Activated CD4-positive, alpha-beta memory T cell treated with anti-CD3 and anti-CD28 coated beads, Interleukin-2, amount 10 ng/mL, durations not matched to agents 7 days and 5 days (primary cell): Measurements from ENCODE around the gene ODAD3. TPM values are rescaled to one million over a fixed set of nuclear protein-coding genes. Genes with fewer than 3 reads are reported as not detected.
A peak's percentile ranks its signal among the peaks of the same experiment; 100 is the strongest.
"Not testable (repeated sequence)": the region's sequence is repeated elsewhere in the genome, so short reads cannot be mapped to it uniquely, and the experiment has no call there.

Source experiments
- CTCF ChIA-PET: fragments of 350-600 bp; sonication (Branson Sonifier 250); formaldehyde crosslinking; loops from one replicate; lab custom pipeline; 2021; ENCODE audit warnings: antibody characterized with exemption, inconsistent platforms; lab: Charles Lee
- POLR2A ChIA-PET: fragments of 350-600 bp; sonication (Branson Sonifier 250); formaldehyde crosslinking; loops from one replicate; lab custom pipeline; 2021; ENCODE audit warnings: antibody characterized with exemption; lab: Charles Lee
- DNase-seq: peaks from one replicate; pipeline ENCODE4 v3.0.0-alpha.2; 2020
- H3K27ac Mint-ChIP-seq: one replicate; pipeline ENCODE4 v1.8.0; 2021; ENCODE audit warnings: mild to moderate bottlenecking, mixed read lengths
- H3K27me3 Mint-ChIP-seq: one replicate; pipeline ENCODE4 v1.8.0; 2021; ENCODE audit warnings: mixed read lengths
- H3K36me3 Mint-ChIP-seq: one replicate; pipeline ENCODE4 v1.8.0; 2021; ENCODE audit warnings: low read depth, mixed read lengths
- H3K4me1 Mint-ChIP-seq: one replicate; pipeline ENCODE4 v1.8.0; 2021; ENCODE audit warnings: mixed read lengths
- H3K4me3 Mint-ChIP-seq: one replicate; pipeline ENCODE4 v1.8.0; 2021; ENCODE audit warnings: mild to moderate bottlenecking, mixed read lengths
- H3K9me3 Mint-ChIP-seq: one replicate; pipeline ENCODE4 v1.8.0; 2021; ENCODE audit warnings: mixed read lengths
- total RNA-seq, 2 experiments: library from RNA; stranded (reverse); gene quantifications; one replicate each; pipeline ENCODE4 v1.2.3, GENCODE V29; 2021

The ODAD3 gene
- total RNA-seq, 2 experiments from 2014 or later = not detected

- H3K36me3 Mint-ChIP-seq, H3K9me3 Mint-ChIP-seq, DNase-seq, H3K27me3 Mint-ChIP-seq, H3K4me1 Mint-ChIP-seq, H3K4me3 Mint-ChIP-seq, POLR2A ChIA-PET, H3K27ac Mint-ChIP-seq: not testable (repeated sequence)
- CTCF ChIA-PET = interaction anchor here (0.6 to 2.2 kb wide), 4 partner anchors 15 to 165 kb away, joined by 3 to 5 read pairs (median 3); no protein-coding TSS in a partner anchor
Measured at GRCh38 chr19:11455233-11455554, 20.3 kb upstream of the ODAD3 start.

GRCh38 chr19:11453468-11454341, 18.8 kb upstream of the ODAD3 start:
- Mint-ChIP-seq H3K4me1 (no peaks in the 10 kb centered on the region), H3K36me3 (peaks cover 13% of the 10 kb centered on the region), H3K27ac (no peak overlapping the region), H3K9me3 (no peaks in the 10 kb centered on the region), H3K4me3 (no peak overlapping the region), H3K27me3 (no peaks in the 10 kb centered on the region)
- CTCF ChIA-PET = interaction anchor here (1.7 kb wide), 1 partner anchor 19 kb away, joined by 6 read pairs; the partner anchor contains the start of genes ODAD3 and PRKCSH
- POLR2A ChIA-PET = no interaction called here
- no peak for DNase-seq

GRCh38 chr19:11452620-11453310, 17.8 kb upstream of the ODAD3 start:
- Mint-ChIP-seq H3K27me3 (no peaks in the 10 kb centered on the region), H3K27ac (no peak overlapping the region), H3K9me3 (no peaks in the 10 kb centered on the region), H3K4me3 (no peak overlapping the region), H3K4me1 (no peaks in the 10 kb centered on the region), H3K36me3 (peaks cover 13% of the 10 kb centered on the region)
- ChIA-PET POLR2A (no interaction called here), CTCF (interaction anchor here (0.7 to 1.7 kb wide), 9 partner anchors 8 to 188 kb away, joined by 3 to 6 read pairs (median 3); partner anchors contain the start of genes ODAD3 and PRKCSH)
- DNase-seq = no peak

GRCh38 chr19:11451871-11452619, 17.1 kb upstream of the ODAD3 start:
- H3K9me3 Mint-ChIP-seq = no peaks in the 10 kb centered on the region
- no peak for DNase-seq
- no peaks in the 10 kb centered on the region for H3K4me1 Mint-ChIP-seq
- no peaks in the 10 kb centered on the region for H3K27me3 Mint-ChIP-seq
- H3K4me3 Mint-ChIP-seq = no peak overlapping the region
- no peak overlapping the region for H3K27ac Mint-ChIP-seq
- peaks cover 13% of the 10 kb centered on the region for H3K36me3 Mint-ChIP-seq
- CTCF ChIA-PET = interaction anchor here (0.7 to 1.7 kb wide), 9 partner anchors 9 to 188 kb away, joined by 3 to 6 read pairs (median 3); partner anchors contain the start of genes ODAD3 and PRKCSH
- POLR2A ChIA-PET = interaction anchor here (0.6 kb wide), 1 partner anchor 31 kb away, joined by 4 read pairs; no protein-coding TSS in a partner anchor

GRCh38 chr19:11451327-11451870, 16.5 kb upstream of the ODAD3 start:
- H3K27me3 Mint-ChIP-seq = no peaks in the 10 kb centered on the region
- ChIA-PET CTCF (no interaction called here), POLR2A (no interaction called here)

GRCh38 chr19:11450570-11451326, 15.8 kb upstream of the ODAD3 start:
- H3K4me3 Mint-ChIP-seq = no peak overlapping the region
- CTCF ChIA-PET = no interaction called here
- H3K27me3 Mint-ChIP-seq = no peaks in the 10 kb centered on the region
- no peak for DNase-seq
- no peak overlapping the region for H3K27ac Mint-ChIP-seq
- H3K36me3 Mint-ChIP-seq = peaks cover 13% of the 10 kb centered on the region
- POLR2A ChIA-PET = no interaction called here
- H3K4me1 Mint-ChIP-seq = no peaks in the 10 kb centered on the region
- no peaks in the 10 kb centered on the region for H3K9me3 Mint-ChIP-seq

More at GRCh38 chr19:11451327-11451870, 16.5 kb upstream of the ODAD3 start:
- Mint-ChIP-seq H3K9me3 (no peaks in the 10 kb centered on the region), H3K4me3 (no peak overlapping the region), H3K36me3 (peaks cover 13% of the 10 kb centered on the region), H3K27ac (no peak overlapping the region), H3K4me1 (no peaks in the 10 kb centered on the region)
- DNase-seq = no peak

- H3K36me3 Mint-ChIP-seq = peaks cover 27% of the 10 kb centered on the region
- H3K4me3 Mint-ChIP-seq = no peak overlapping the region
- ChIA-PET POLR2A (interaction anchor here (1.4 kb wide), 1 partner anchor 68 kb away, joined by 3 read pairs; no protein-coding TSS in a partner anchor), CTCF (no interaction called here)
- H3K9me3 Mint-ChIP-seq = no peaks in the 10 kb centered on the region
- H3K4me1 Mint-ChIP-seq = no peaks in the 10 kb centered on the region
- no peak overlapping the region for H3K27ac Mint-ChIP-seq
- no peaks in the 10 kb centered on the region for H3K27me3 Mint-ChIP-seq
- no peak for DNase-seq
Measured at GRCh38 chr19:11448923-11449554, 14.1 kb upstream of the ODAD3 start.

- Mint-ChIP-seq H3K27me3 (no peaks in the 10 kb centered on the region), H3K36me3 (peaks cover 30% of the 10 kb centered on the region), H3K4me1 (no peaks in the 10 kb centered on the region), H3K27ac (no peak overlapping the region), H3K4me3 (no peak overlapping the region), H3K9me3 (no peaks in the 10 kb centered on the region)
- no peak for DNase-seq
- CTCF ChIA-PET = interaction anchor here (1.3 kb wide), 1 partner anchor 11 kb away, joined by 3 read pairs; no protein-coding TSS in a partner anchor
- POLR2A ChIA-PET = interaction anchor here (1.4 kb wide), 1 partner anchor 67 kb away, joined by 3 read pairs; no protein-coding TSS in a partner anchor
Measured at GRCh38 chr19:11448410-11448809, 13.5 kb upstream of the ODAD3 start.

- ChIA-PET CTCF (interaction anchor here (1.3 to 2.2 kb wide), 2 partner anchors 10 to 35 kb away, joined by 3 to 5 read pairs; no protein-coding TSS in a partner anchor), POLR2A (interaction anchor here (1.0 kb wide), 1 partner anchor 72 kb away, joined by 4 read pairs; no protein-coding TSS in a partner anchor)
- Mint-ChIP-seq H3K4me1 (no peaks in the 10 kb centered on the region), H3K36me3 (peaks cover 33% of the 10 kb centered on the region), H3K27me3 (no peaks in the 10 kb centered on the region), H3K9me3 (no peaks in the 10 kb centered on the region), H3K4me3 (no peak overlapping the region), H3K27ac (no peak overlapping the region)
- no peak for DNase-seq
Measured at GRCh38 chr19:11447347-11448262, 12.7 kb upstream of the ODAD3 start.

- H3K4me1 Mint-ChIP-seq = no peaks in the 10 kb centered on the region
- peaks cover 39% of the 10 kb centered on the region for H3K36me3 Mint-ChIP-seq
- no peaks in the 10 kb centered on the region for H3K27me3 Mint-ChIP-seq
- no peak overlapping the region for H3K4me3 Mint-ChIP-seq
- ChIA-PET CTCF (interaction anchor here (1.3 to 2.2 kb wide), 2 partner anchors 9 to 36 kb away, joined by 3 to 5 read pairs; no protein-coding TSS in a partner anchor), POLR2A (interaction anchor here (1.0 to 1.1 kb wide), 2 partner anchors 12 to 71 kb away, joined by 3 to 4 read pairs; partner anchors contain the start of genes ODAD3 and PRKCSH)
- DNase-seq = peak; percentile 43
- H3K27ac Mint-ChIP-seq = no peak overlapping the region
- H3K9me3 Mint-ChIP-seq = no peaks in the 10 kb centered on the region
Measured at GRCh38 chr19:11446652-11447301, 11.9 kb upstream of the ODAD3 start.
